ENCODE results near the gene ADGRD2. TPM values are rescaled to one million over a fixed set of nuclear protein-coding genes. Genes with fewer than 3 reads are reported as not detected.

ADGRD2 gene
- total and polyA plus RNA-seq, 2 of the 13 experiments (the other 11 are each of a cell fraction or from before 2014, with no cell fraction given) = not detected

DNA sequence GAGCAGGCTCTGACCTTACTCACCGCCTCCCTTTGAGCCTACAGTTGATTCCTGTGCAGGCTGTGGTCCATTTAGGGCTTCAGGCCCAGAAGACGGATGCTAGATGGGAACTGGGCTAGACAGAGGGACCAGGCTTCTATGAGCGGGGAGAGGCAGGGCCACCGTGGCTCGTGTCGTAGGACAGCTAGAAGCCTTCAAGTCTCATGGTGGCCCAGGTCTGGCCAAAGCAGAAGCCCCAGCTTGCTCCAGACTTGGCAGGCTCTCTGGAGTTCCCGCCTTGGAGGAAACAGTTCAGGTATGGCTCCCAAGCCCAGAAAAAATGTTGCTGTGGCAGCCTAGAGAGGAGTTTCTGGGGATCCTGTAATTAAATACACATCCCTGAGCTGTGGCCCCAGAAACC, 67.9 kb downstream of the ADGRD2 start:
- Histone ChIP-seq H3K9me3 (ENCODE audit: low read length) (no peaks in the 10 kb centered on the region), H3K27ac (ENCODE audit: extremely low read length, insufficient read depth, low read length) (no peak overlapping the region), H4K20me1 (ENCODE audit: insufficient read depth, low read length) (no peaks in the 10 kb centered on the region), H3K4me1 (ENCODE audit: insufficient read depth, low read length) (peaks cover 61% of the 10 kb centered on the region), H3K4me2 (ENCODE audit: low read depth, low read length) (no peak overlapping the region), H3K4me3 (replicated peaks in 1 of 3; ENCODE audit: insufficient read depth in 1 of 3, low read depth in 2 of 3, low read length in 3 of 3) (no peak overlapping the region), H2AFZ (ENCODE audit: low read length) (no peak overlapping the region), H3K27me3 (ENCODE audit: control insufficient read depth in 1 of 2, insufficient read depth in 2 of 2, low read length in 2 of 2) (no peaks in the 10 kb centered on the region), H3K79me2 (ENCODE audit: insufficient read depth, low read length) (no peaks in the 10 kb centered on the region), H3K9ac (ENCODE audit: insufficient read depth, low read depth, low read length) (no peak overlapping the region), H3K36me3 (replicated peaks in 1 of 2; ENCODE audit: control insufficient read depth in 1 of 2, insufficient read depth in 2 of 2, low read length in 2 of 2) (peaks cover 0 to 6% of the 10 kb centered on the region in 2 experiments; a peak in 3 of 5 replicates)
- CTCF ChIA-PET (ENCODE audit: low intra/inter-chr PET ratio, low total read pairs) = no interaction called here
- no peak for ATAC-seq
- TF ChIP-seq U2AF2 (IDR thresholded peaks at IDR 0.05; ENCODE audit: low read depth, low read length) (no peak), ESRRA (CRISPR knock-in tag; IDR thresholded peaks at IDR 0.05; ENCODE audit: low read depth) (no peak), ZNF225 (CRISPR knock-in tag; IDR thresholded peaks at IDR 0.05) (no peak), ZNF12 (CRISPR knock-in tag; IDR thresholded peaks at IDR 0.05) (no peak), ADNP (CRISPR knock-in tag; IDR thresholded peaks at IDR 0.05) (no peak), SALL1 (CRISPR knock-in tag; IDR thresholded peaks at IDR 0.05) (no peak), NCOA2 (CRISPR knock-in tag; IDR thresholded peaks at IDR 0.05) (no peak), ZNF883 (CRISPR knock-in tag; IDR thresholded peaks at IDR 0.05; ENCODE audit: not compliant biosample characterization) (no peak), MYC (CRISPR knock-in tag; IDR thresholded peaks at IDR 0.05; ENCODE audit: borderline replicate concordance) (no peak), ZSCAN21 (CRISPR knock-in tag; IDR thresholded peaks at IDR 0.05; ENCODE audit: borderline replicate concordance) (no peak), POGZ (CRISPR knock-in tag; IDR thresholded peaks at IDR 0.05) (no peak), HMG20A (CRISPR knock-in tag; IDR thresholded peaks at IDR 0.05; ENCODE audit: borderline replicate concordance) (no peak), ZNF253 (CRISPR knock-in tag; IDR thresholded peaks at IDR 0.05; ENCODE audit: borderline replicate concordance) (no peak)
- TF ChIP-seq, protein P1, sequence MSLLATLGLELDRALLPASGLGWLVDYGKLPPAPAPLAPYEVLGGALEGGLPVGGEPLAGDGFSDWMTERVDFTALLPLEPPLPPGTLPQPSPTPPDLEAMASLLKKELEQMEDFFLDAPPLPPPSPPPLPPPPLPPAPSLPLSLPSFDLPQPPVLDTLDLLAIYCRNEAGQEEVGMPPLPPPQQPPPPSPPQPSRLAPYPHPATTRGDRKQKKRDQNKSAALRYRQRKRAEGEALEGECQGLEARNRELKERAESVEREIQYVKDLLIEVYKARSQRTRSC (CRISPR knock-in tag; IDR thresholded peaks at IDR 0.05; ENCODE audit: low read depth) = no peak
- TF ChIP-seq, protein P2, sequence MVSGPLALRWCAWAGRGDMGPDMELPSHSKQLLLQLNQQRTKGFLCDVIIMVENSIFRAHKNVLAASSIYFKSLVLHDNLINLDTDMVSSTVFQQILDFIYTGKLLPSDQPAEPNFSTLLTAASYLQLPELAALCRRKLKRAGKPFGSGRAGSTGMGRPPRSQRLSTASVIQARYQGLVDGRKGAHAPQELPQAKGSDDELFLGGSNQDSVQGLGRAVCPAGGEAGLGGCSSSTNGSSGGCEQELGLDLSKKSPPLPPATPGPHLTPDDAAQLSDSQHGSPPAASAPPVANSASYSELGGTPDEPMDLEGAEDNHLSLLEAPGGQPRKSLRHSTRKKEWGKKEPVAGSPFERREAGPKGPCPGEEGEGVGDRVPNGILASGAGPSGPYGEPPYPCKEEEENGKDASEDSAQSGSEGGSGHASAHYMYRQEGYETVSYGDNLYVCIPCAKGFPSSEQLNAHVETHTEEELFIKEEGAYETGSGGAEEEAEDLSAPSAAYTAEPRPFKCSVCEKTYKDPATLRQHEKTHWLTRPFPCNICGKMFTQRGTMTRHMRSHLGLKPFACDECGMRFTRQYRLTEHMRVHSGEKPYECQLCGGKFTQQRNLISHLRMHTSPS (CRISPR knock-in tag; IDR thresholded peaks at IDR 0.05; ENCODE audit: low read depth) = no peak
- intact Hi-C loops (cut with micrococcal nuclease; ENCODE audit: unreplicated experiment) = no loop called here
- BruUV-seq (replicated peaks) = no TSS peak
- DNase-seq (ENCODE audit: low spot score) = no peak
- in situ Hi-C loops (cut with HindIII; ENCODE audit: extremely low pct_ligation_motif_present, low pct_unique_long_range_greater_than_20kb) = no loop called here
- no peak for FAIRE-seq
- WGBS (ENCODE audit: low lambda C conversion rate) = 100% methylated on average over 6 of the region's 7 CpGs
- POLR2A ChIA-PET = interaction anchor here (3.6 kb wide), 1 partner anchor 8 kb away, joined by 21 read pairs; no protein-coding TSS in a partner anchor

Measured in HepG2 (cell line).